BE2C (cell line): ENCODE data around the gene PGF.
"Not testable (repeated sequence)": the region's sequence is repeated elsewhere in the genome, so short reads cannot be mapped to it uniquely, and the experiment has no call there.

Source experiments
- DNase-seq: peaks from one replicate; pipeline ENCODE4 v3.0.0-alpha.2; 2020
- H3K27me3 ChIP-seq: fragments of 250-450 bp; sonication (Bioruptor Pico); 2 replicates; pipeline ENCODE4 v1.5.1; 2020; ENCODE audit warnings: mild to moderate bottlenecking
- H3K36me3 ChIP-seq: fragments of 250-450 bp; sonication (Bioruptor Pico); 2 replicates; pipeline ENCODE4 v1.5.1; 2020; ENCODE audit warnings: mild to moderate bottlenecking
- H3K4me1 ChIP-seq: fragments of 250-450 bp; sonication (Bioruptor Pico); 2 replicates; pipeline ENCODE4 v1.5.1; 2020
- H3K4me3 ChIP-seq: 2 replicates; pipeline ENCODE4 v1.5.1; 2011; ENCODE audit warnings: low read depth, low read length
- H3K9me3 ChIP-seq: fragments of 250-450 bp; sonication (Bioruptor Pico); 2 replicates; pipeline ENCODE4 v1.5.1; 2020
- CTCF ChIP-seq: IDR thresholded peaks from 2 replicates; pipeline ENCODE4 v1.5.1; 2012; ENCODE audit warnings: mild to moderate bottlenecking, low read depth, low read length

PGF gene

DNA sequence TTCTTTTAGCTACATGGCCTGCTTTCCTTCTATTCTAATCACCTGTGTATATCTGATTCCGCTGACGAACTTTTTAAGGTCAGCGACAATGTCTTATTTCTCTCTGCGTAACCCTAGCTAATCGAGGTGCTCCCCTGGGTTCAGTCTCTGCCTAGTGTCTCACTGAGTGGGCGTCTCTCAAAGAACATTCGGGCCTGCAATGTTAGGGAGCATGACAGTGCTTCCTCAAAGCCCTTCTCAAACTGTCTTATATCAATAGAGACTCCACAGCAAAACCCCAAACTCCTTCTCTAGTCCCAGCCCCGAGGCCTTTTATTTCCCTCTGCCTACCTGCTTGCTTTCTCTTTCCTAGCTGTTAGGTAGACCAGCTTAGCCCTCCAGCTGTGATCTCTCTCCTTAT, 18.7 kb downstream of the PGF start:
- Histone ChIP-seq H3K27me3 (no peaks in the 10 kb centered on the region), H3K36me3 (no peaks in the 10 kb centered on the region), H3K4me1 (peaks cover 7% of the 10 kb centered on the region; the same call in 1 of the 2 replicates), H3K4me3 (no peak overlapping the region), H3K9me3 (no peaks in the 10 kb centered on the region)
- TF ChIP-seq CTCF = no peak
- DNase-seq = no peak

DNA sequence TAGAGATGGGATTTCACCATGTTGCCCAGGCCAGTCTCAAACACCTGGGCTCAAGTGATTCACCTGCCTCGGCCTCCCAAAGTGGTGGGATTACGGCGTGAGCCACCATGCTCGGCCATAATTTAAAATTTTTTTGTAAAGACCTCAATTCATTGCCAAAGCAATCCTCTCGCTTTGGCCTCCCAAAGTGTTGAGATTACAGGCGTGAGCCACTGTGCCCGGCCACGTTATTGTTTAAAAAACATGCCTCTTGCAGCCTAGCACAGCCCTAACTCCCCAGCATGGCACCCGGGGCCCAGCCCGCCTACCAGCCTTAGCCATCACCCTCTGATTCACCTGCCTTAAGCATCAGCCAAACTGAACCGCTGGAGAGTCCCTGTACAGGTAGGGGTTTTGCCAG, 19.2 kb downstream of the PGF start:
- H3K4me3 ChIP-seq = no peak overlapping the region
- no peaks in the 10 kb centered on the region for H3K36me3 ChIP-seq
- H3K27me3 ChIP-seq = no peaks in the 10 kb centered on the region
- no peaks in the 10 kb centered on the region for H3K9me3 ChIP-seq
- DNase-seq = no peak
- H3K4me1 ChIP-seq = peaks cover 7% of the 10 kb centered on the region; the same call in 1 of the 2 replicates
- no peak for TF ChIP-seq CTCF

GRCh38 chr14:74935360-74935680, 20.1 kb downstream of the PGF start:
- no peak for TF ChIP-seq CTCF
- Histone ChIP-seq H3K4me3 (no peak overlapping the region), H3K4me1 (peaks cover 7% of the 10 kb centered on the region; the same call in 1 of the 2 replicates), H3K9me3 (no peaks in the 10 kb centered on the region), H3K36me3 (no peaks in the 10 kb centered on the region), H3K27me3 (no peaks in the 10 kb centered on the region)
- DNase-seq = no peak

DNA sequence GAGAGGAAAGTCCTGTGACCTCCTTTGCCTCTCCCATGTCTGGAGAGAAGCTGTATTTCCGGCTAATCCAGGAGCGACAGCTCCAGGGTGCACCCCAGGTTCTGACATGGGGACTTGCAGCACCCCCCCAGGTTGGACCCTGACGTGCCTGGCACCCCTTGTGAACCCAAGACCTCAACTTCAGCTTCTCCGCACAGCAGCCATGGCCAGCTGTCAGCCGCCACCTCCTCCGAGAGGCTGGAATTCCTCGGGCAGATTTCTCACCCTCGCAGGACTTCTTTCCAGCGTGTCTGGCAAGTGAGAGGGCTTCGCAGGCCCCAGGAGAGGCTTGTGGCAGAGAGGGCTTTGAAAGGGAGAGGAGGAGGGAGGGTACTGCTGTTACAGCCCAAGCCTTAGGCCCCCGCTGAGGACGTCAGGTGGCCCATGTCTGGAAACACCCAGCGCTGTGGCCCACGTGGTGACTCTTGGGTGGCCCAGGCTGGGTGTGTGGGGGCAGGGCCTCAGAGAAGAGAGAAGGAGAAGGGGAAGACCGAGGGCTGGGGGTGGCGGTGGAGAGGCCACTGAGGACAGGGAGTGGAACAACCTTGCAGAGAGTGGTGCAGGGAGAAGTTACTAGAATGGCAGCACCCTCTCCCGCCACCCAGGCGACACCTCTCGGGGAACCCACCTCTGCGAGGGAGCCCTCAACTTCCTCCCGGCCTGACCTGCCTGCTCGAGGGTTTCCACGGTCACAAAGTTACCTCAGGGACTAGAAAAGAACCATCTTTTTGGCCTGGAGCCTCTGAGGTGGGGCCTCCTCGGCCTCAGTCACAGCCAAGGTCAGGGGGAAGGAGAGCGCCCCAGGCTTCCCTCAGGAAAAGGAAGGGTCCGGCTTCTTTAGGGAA, 20.7 kb downstream of the PGF start:
- Histone ChIP-seq H3K36me3 (no peaks in the 10 kb centered on the region), H3K9me3 (no peaks in the 10 kb centered on the region), H3K4me3 (no peak overlapping the region), H3K27me3 (no peaks in the 10 kb centered on the region), H3K4me1 (peaks cover 3% of the 10 kb centered on the region; the same call in 1 of the 2 replicates)
- DNase-seq = no peak
- no peak for TF ChIP-seq CTCF

DNA sequence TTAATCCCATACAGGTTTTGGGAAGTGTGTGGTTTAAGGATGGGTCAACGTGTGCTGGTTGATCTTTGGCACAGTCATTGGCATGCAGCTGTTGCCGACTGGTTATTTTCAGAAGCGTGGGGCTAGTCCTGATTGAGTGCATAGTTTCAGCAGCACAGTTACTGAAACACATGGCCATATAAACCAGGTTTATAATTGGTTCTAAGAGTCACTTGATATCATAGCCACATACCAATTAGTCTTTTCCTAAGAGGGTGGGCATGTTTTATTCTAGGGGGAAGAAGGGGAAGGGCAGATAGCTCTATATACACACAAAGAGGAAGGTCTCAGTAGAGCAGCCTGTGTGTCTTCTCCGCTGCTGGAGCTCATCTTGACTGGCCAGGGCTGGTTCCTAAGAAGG, 21.4 kb downstream of the PGF start:
- H3K9me3 ChIP-seq = no peaks in the 10 kb centered on the region
- no peaks in the 10 kb centered on the region for H3K36me3 ChIP-seq
- H3K4me3 ChIP-seq = no peak overlapping the region
- no peaks in the 10 kb centered on the region for H3K27me3 ChIP-seq
- no peaks in the 10 kb centered on the region for H3K4me1 ChIP-seq
- no peak for TF ChIP-seq CTCF
- no peak for DNase-seq

- H3K27me3 ChIP-seq, H3K4me3 ChIP-seq, H3K36me3 ChIP-seq, H3K4me1 ChIP-seq, H3K9me3 ChIP-seq, DNase-seq: not testable (repeated sequence)
Observed at GRCh38 chr14:74932936-74933335, 22.5 kb downstream of the PGF start.
